ENCODE measurements around the gene DLGAP5. TPM values are rescaled to one million over a fixed set of nuclear protein-coding genes. Genes with fewer than 3 reads are reported as not detected.
A peak's percentile ranks its signal among the peaks of the same experiment; 100 is the strongest.

The DLGAP5 gene
- 1 to 10 TPM; 2.4 to 3.8 (median 2.6) TPM for total RNA-seq

GRCh38 chr14:55191203-55192053 is at the start of gene DLGAP5:
Gene DLGAP5 (minus strand): TSS chr14:55191585. CDS start chr14:55189179, 2,406 bp downstream.
- peak; percentile 99 to 100 for ATAC-seq
- DNase-seq, result peak; percentile 78
- Mint-ChIP-seq H3K27me3 (ENCODE audit: low read depth) (no peaks in the 10 kb centered on the region), H3K4me1 (ENCODE audit: low read depth) (peaks cover 12% of the 10 kb centered on the region), H3K9me3 (no peaks in the 10 kb centered on the region), H3K36me3 (ENCODE audit: insufficient read depth) (no peaks in the 10 kb centered on the region), H3K4me3 (peak within 1 kb of the TSS; percentile 91)

- Mint-ChIP-seq H3K4me1 (ENCODE audit: low read depth) (no peaks in the 10 kb centered on the region), H3K36me3 (ENCODE audit: insufficient read depth) (no peaks in the 10 kb centered on the region), H3K27me3 (ENCODE audit: low read depth) (peaks cover 10% of the 10 kb centered on the region), H3K9me3 (no peaks in the 10 kb centered on the region), H3K4me3 (no peak overlapping the region)
- ATAC-seq (no peak), DNase-seq (no peak)
Observed at GRCh38 chr14:55240526-55241178, 49.3 kb upstream of the DLGAP5 start.

- no peak for ATAC-seq
Observed at GRCh38 chr14:55239320-55239719, 47.9 kb upstream of the DLGAP5 start.

GRCh38 chr14:55238019-55238680 is 46.8 kb upstream of the DLGAP5 start:
- peaks cover 12% of the 10 kb centered on the region for H3K27me3 Mint-ChIP-seq (ENCODE audit: low read depth)
- no peaks in the 10 kb centered on the region for H3K9me3 Mint-ChIP-seq
- no peak overlapping the region for H3K4me3 Mint-ChIP-seq
- DNase-seq (no peak), ATAC-seq (no peak)
- no peaks in the 10 kb centered on the region for H3K4me1 Mint-ChIP-seq (ENCODE audit: low read depth)
- no peaks in the 10 kb centered on the region for H3K36me3 Mint-ChIP-seq (ENCODE audit: insufficient read depth)

More at GRCh38 chr14:55239320-55239719, 47.9 kb upstream of the DLGAP5 start:
- DNase-seq, result no peak
- no peak overlapping the region for H3K4me3 Mint-ChIP-seq
- no peaks in the 10 kb centered on the region for H3K36me3 Mint-ChIP-seq (ENCODE audit: insufficient read depth)
- no peaks in the 10 kb centered on the region for H3K9me3 Mint-ChIP-seq
- H3K4me1 Mint-ChIP-seq (ENCODE audit: low read depth), result no peaks in the 10 kb centered on the region
- peaks cover 12% of the 10 kb centered on the region for H3K27me3 Mint-ChIP-seq (ENCODE audit: low read depth)

- DNase-seq (no peak), ATAC-seq (no peak)
- H3K36me3 Mint-ChIP-seq (ENCODE audit: insufficient read depth), result no peaks in the 10 kb centered on the region
- H3K9me3 Mint-ChIP-seq, result no peaks in the 10 kb centered on the region
- no peak overlapping the region for H3K4me3 Mint-ChIP-seq
- H3K27me3 Mint-ChIP-seq (ENCODE audit: low read depth), result peaks cover 16% of the 10 kb centered on the region
- no peaks in the 10 kb centered on the region for H3K4me1 Mint-ChIP-seq (ENCODE audit: low read depth)
Observed at GRCh38 chr14:55233591-55233990, 42.2 kb upstream of the DLGAP5 start.

- H3K4me3 Mint-ChIP-seq, result no peak overlapping the region
- no peaks in the 10 kb centered on the region for H3K36me3 Mint-ChIP-seq (ENCODE audit: insufficient read depth)
- ATAC-seq (no peak), DNase-seq (no peak)
- peaks cover 15% of the 10 kb centered on the region for H3K27me3 Mint-ChIP-seq (ENCODE audit: low read depth)
- no peaks in the 10 kb centered on the region for H3K4me1 Mint-ChIP-seq (ENCODE audit: low read depth)
- H3K9me3 Mint-ChIP-seq, result peaks cover 19% of the 10 kb centered on the region
Observed at GRCh38 chr14:55228261-55228660, 36.9 kb upstream of the DLGAP5 start.

- no peak for ATAC-seq
- no peak for DNase-seq
- H3K27me3 Mint-ChIP-seq (ENCODE audit: low read depth), result peaks cover 14% of the 10 kb centered on the region
- H3K4me3 Mint-ChIP-seq, result no peak overlapping the region
- H3K9me3 Mint-ChIP-seq, result peaks cover 19% of the 10 kb centered on the region
- no peaks in the 10 kb centered on the region for H3K4me1 Mint-ChIP-seq (ENCODE audit: low read depth)
- no peaks in the 10 kb centered on the region for H3K36me3 Mint-ChIP-seq (ENCODE audit: insufficient read depth)
Observed at GRCh38 chr14:55223364-55223763, 32.0 kb upstream of the DLGAP5 start.

- no peak overlapping the region for H3K4me3 Mint-ChIP-seq
- ATAC-seq (no peak), DNase-seq (no peak)
- peaks cover 7% of the 10 kb centered on the region for H3K27me3 Mint-ChIP-seq (ENCODE audit: low read depth)
- peaks cover 13% of the 10 kb centered on the region for H3K9me3 Mint-ChIP-seq
- H3K4me1 Mint-ChIP-seq (ENCODE audit: low read depth), result no peaks in the 10 kb centered on the region
- no peaks in the 10 kb centered on the region for H3K36me3 Mint-ChIP-seq (ENCODE audit: insufficient read depth)
Observed at GRCh38 chr14:55221968-55222367, 30.6 kb upstream of the DLGAP5 start.

GRCh38 chr14:55221186-55221585 is 29.8 kb upstream of the DLGAP5 start:
- Mint-ChIP-seq H3K36me3 (ENCODE audit: insufficient read depth) (no peaks in the 10 kb centered on the region), H3K4me3 (no peak overlapping the region), H3K9me3 (peaks cover 5% of the 10 kb centered on the region), H3K27me3 (ENCODE audit: low read depth) (peaks cover 6% of the 10 kb centered on the region), H3K4me1 (ENCODE audit: low read depth) (no peaks in the 10 kb centered on the region)
- ATAC-seq (no peak), DNase-seq (no peak)

GRCh38 chr14:55220230-55220629 is 28.8 kb upstream of the DLGAP5 start:
- no peak for ATAC-seq
- Mint-ChIP-seq H3K4me1 (ENCODE audit: low read depth) (no peaks in the 10 kb centered on the region), H3K27me3 (ENCODE audit: low read depth) (peaks cover 6% of the 10 kb centered on the region), H3K36me3 (ENCODE audit: insufficient read depth) (no peaks in the 10 kb centered on the region), H3K4me3 (no peak overlapping the region), H3K9me3 (no peaks in the 10 kb centered on the region)
- no peak for DNase-seq

GRCh38 chr14:55212634-55213033 is 21.2 kb upstream of the DLGAP5 start:
- H3K4me3 Mint-ChIP-seq, result no peak overlapping the region
- H3K9me3 Mint-ChIP-seq, result no peaks in the 10 kb centered on the region
- ATAC-seq, result no peak
- peaks cover 3% of the 10 kb centered on the region for H3K4me1 Mint-ChIP-seq (ENCODE audit: low read depth)
- H3K27me3 Mint-ChIP-seq (ENCODE audit: low read depth), result no peaks in the 10 kb centered on the region
- no peak for DNase-seq
- no peaks in the 10 kb centered on the region for H3K36me3 Mint-ChIP-seq (ENCODE audit: insufficient read depth)

- H3K27me3 Mint-ChIP-seq (ENCODE audit: low read depth), result no peaks in the 10 kb centered on the region
- H3K36me3 Mint-ChIP-seq (ENCODE audit: insufficient read depth), result no peaks in the 10 kb centered on the region
- DNase-seq (no peak), ATAC-seq (no peak)
- H3K4me3 Mint-ChIP-seq, result no peak overlapping the region
- no peaks in the 10 kb centered on the region for H3K4me1 Mint-ChIP-seq (ENCODE audit: low read depth)
- H3K9me3 Mint-ChIP-seq, result no peaks in the 10 kb centered on the region
Observed at GRCh38 chr14:55207832-55208231, 16.4 kb upstream of the DLGAP5 start.

- Mint-ChIP-seq H3K9me3 (no peaks in the 10 kb centered on the region), H3K4me3 (no peak overlapping the region), H3K27me3 (ENCODE audit: low read depth) (no peaks in the 10 kb centered on the region), H3K4me1 (ENCODE audit: low read depth) (no peaks in the 10 kb centered on the region), H3K36me3 (ENCODE audit: insufficient read depth) (no peaks in the 10 kb centered on the region)
- ATAC-seq (no peak), DNase-seq (no peak)
Observed at GRCh38 chr14:55206175-55206693, 14.8 kb upstream of the DLGAP5 start.

All from activated T-cell treated with anti-CD3 and anti-CD28 coated beads, Interleukin-2, amount 50 U/mL, for 4 hours (primary cell).